ENCODE measurements around the gene TMEM176B.

GRCh38 chr7:150835702-150836280 is 35.6 kb upstream of the TMEM176B start:
- TF ChIP-seq GATA2 (IDR thresholded peaks at IDR 0.05; ENCODE audit: low read depth, low read length) (no peak), GATA3 (IDR thresholded peaks at IDR 0.05; ENCODE audit: low read depth, low read length) (no peak)

Measured in SH-SY5Y (cell line).